Endothelial cell of umbilical vein (primary cell): ENCODE measurements around the gene DTD2. TPM values are rescaled to one million over a fixed set of nuclear protein-coding genes. Genes with fewer than 3 reads are reported as not detected.
A peak's percentile ranks its signal among the peaks of the same experiment; 100 is the strongest.

Source experiments
- BruUV-seq: library from RNA; stranded (reverse); fragments of 400-500 nt; replicated peaks from 2 replicates; lab custom pipeline; 2021; lab: Mats Ljungman, UMichigan
- CTCF ChIA-PET: fragments of 300-600, 350-600 bp; sonication (Branson Sonifier 250); formaldehyde crosslinking; loops from one replicate; lab custom pipeline; 2021; ENCODE audit warnings: antibody characterized with exemption, inconsistent platforms; lab: Charles Lee
- POLR2A ChIA-PET: fragments of 300-600, 350-600 bp; sonication (Branson Sonifier 250); formaldehyde crosslinking; loops from one replicate; lab custom pipeline; 2021; ENCODE audit warnings: antibody characterized with exemption, inconsistent platforms; lab: Charles Lee
- DNase-seq: peaks from one replicate; pipeline ENCODE4 v3.0.0-alpha.2; 2011; ENCODE audit warnings: low read depth, low spot score
- FAIRE-seq: peaks from 2 replicates; lab custom pipeline; 2011; peaks lifted over from hg19 to GRCh38; lab: Jason Lieb, UNC
- H2AFZ ChIP-seq: 2 replicates; pipeline ENCODE4 v1.6.0; 2012; ENCODE audit warnings: low read depth, low read length, control low read depth, inconsistent platforms
- H3K27ac ChIP-seq: 2 replicates; pipeline ENCODE4 v1.5.1; 2011; ENCODE audit warnings: low read depth, mild to moderate bottlenecking, control low read depth, low read length, moderate library complexity; ENCODE audit not compliant: insufficient read depth
- H3K27me3 ChIP-seq, 2 experiments: 2 replicates each; pipeline versions ENCODE4 v1.6.0 to v1.6.1; 2011; ENCODE audit warnings: low read length in 2 of 2, mixed read lengths in 1 of 2; ENCODE audit not compliant: control insufficient read depth in 2 of 2, insufficient read depth in 2 of 2
- H3K36me3 ChIP-seq, 2 experiments: 2 replicates in 1 of 2; 3 replicates in 1 of 2; pipeline ENCODE4 v1.5.1; 2011; ENCODE audit warnings: low read length in 2 of 2, mild to moderate bottlenecking in 1 of 2, moderate library complexity in 1 of 2; ENCODE audit not compliant: control insufficient read depth in 2 of 2, insufficient read depth in 2 of 2; ENCODE audit errors: extremely low read depth in 1 of 2
- H3K4me1 ChIP-seq: 3 replicates; pipeline ENCODE4 v1.5.1; 2011; ENCODE audit warnings: mild to moderate bottlenecking, low read length; ENCODE audit not compliant: control insufficient read depth, insufficient read depth; ENCODE audit errors: extremely low read depth
- H3K4me2 ChIP-seq: 2 replicates; pipeline ENCODE4 v1.6.1; 2011; ENCODE audit warnings: low read length, control low read depth, mixed read lengths; ENCODE audit not compliant: insufficient read depth
- H3K4me3 ChIP-seq, 3 experiments: fragments of 200-600 bp in 1 of 3; sonication (generic), shearing (Covaris generic) in 1 of 3; replicated peaks in 1 of 3; 2 replicates each; pipeline ENCODE4 v1.5.1; 2011 to 2016; ENCODE audit warnings: control low read depth in 3 of 3, low read length in 3 of 3, mild to moderate bottlenecking in 2 of 3, inconsistent platforms in 1 of 3, low read depth in 1 of 3, moderate library complexity in 1 of 3; ENCODE audit not compliant: insufficient read depth in 1 of 3
- H3K79me2 ChIP-seq: 2 replicates; pipeline ENCODE4 v1.6.0; 2012; ENCODE audit warnings: low read length, inconsistent platforms; ENCODE audit not compliant: control insufficient read depth, insufficient read depth
- H3K9ac ChIP-seq: replicated peaks from 2 replicates; pipeline ENCODE3; 2011; ENCODE audit warnings: low read length, control low read depth; ENCODE audit not compliant: insufficient read depth; ENCODE audit errors: extremely low read depth
- H3K9me1 ChIP-seq: replicated peaks from 3 replicates; pipeline ENCODE4 v1.6.0; 2011; ENCODE audit warnings: mild to moderate bottlenecking, low read length; ENCODE audit not compliant: control insufficient read depth, insufficient read depth; ENCODE audit errors: extremely low read depth
- H3K9me3 ChIP-seq: replicated peaks from 2 replicates; pipeline ENCODE4 v1.5.1; 2012; ENCODE audit warnings: low read length, inconsistent platforms; ENCODE audit not compliant: control insufficient read depth, insufficient read depth
- H4K20me1 ChIP-seq: replicated peaks from 2 replicates; pipeline ENCODE3; 2011; ENCODE audit warnings: mild to moderate bottlenecking, low read length; ENCODE audit not compliant: control insufficient read depth, insufficient read depth; ENCODE audit errors: extremely low read depth
- CTCF ChIP-seq, 2 donors: IDR thresholded peaks; 1 replicate in 1 of 2; 2 replicates in 1 of 2; pipeline ENCODE4 v1.5.1; 2011; ENCODE audit warnings: low read length in 2 of 2, mild to moderate bottlenecking in 2 of 2, moderate library complexity in 2 of 2, control low read depth in 1 of 2, inconsistent platforms in 1 of 2, low read depth in 1 of 2; ENCODE audit not compliant: insufficient read depth in 1 of 2; ENCODE audit errors: extremely low read depth in 1 of 2
- EZH2 ChIP-seq: IDR thresholded peaks from 2 replicates; pipeline ENCODE4 v1.6.1; 2012; ENCODE audit warnings: borderline replicate concordance, low read depth, mild to moderate bottlenecking, moderate library complexity, low read length, inconsistent platforms; ENCODE audit not compliant: severe bottlenecking
- FOS ChIP-seq: IDR thresholded peaks from 2 replicates; pipeline ENCODE4 v1.6.1; 2011; ENCODE audit warnings: mild to moderate bottlenecking, low read length, moderate library complexity, borderline replicate concordance; ENCODE audit not compliant: insufficient read depth
- GATA2 ChIP-seq: IDR thresholded peaks from 2 replicates; pipeline ENCODE4 v1.7.0; 2011; ENCODE audit warnings: low read depth, mild to moderate bottlenecking, moderate library complexity, mixed read lengths, low read length; ENCODE audit not compliant: insufficient read length, insufficient read depth
- JUN ChIP-seq: IDR thresholded peaks from 2 replicates; pipeline ENCODE4 v1.6.1; 2011; ENCODE audit warnings: borderline replicate concordance, low read depth; ENCODE audit not compliant: insufficient read length, insufficient read depth
- MAX ChIP-seq: IDR thresholded peaks from 2 replicates; pipeline ENCODE4 v1.6.1; 2011; ENCODE audit not compliant: insufficient read depth, insufficient read length
- MYC ChIP-seq: IDR thresholded peaks from one replicate; pipeline ENCODE4 v1.6.1; 2011; ENCODE audit warnings: mild to moderate bottlenecking, low read depth, low read length
- POLR2A ChIP-seq: IDR thresholded peaks from 2 replicates; pipeline ENCODE4 v1.6.1; 2012; ENCODE audit warnings: low read depth, mild to moderate bottlenecking, control low read depth, low read length
- POLR2AphosphoS5 ChIP-seq: IDR thresholded peaks from 2 replicates; pipeline ENCODE4 v1.6.1; 2012; ENCODE audit warnings: low read depth, mild to moderate bottlenecking, control low read depth, low read length, moderate library complexity; ENCODE audit not compliant: insufficient read depth
- dilution Hi-C: fragments of 300-500 bp; cut with MboI; formaldehyde crosslinking; loops from one replicate; pipeline ENCODE4 v1.15.0; 2019; ENCODE audit warnings: low sequenced_read_pairs; ENCODE audit not compliant: extremely low pct_ligation_motif_present
- intact Hi-C: fragments of 100-400 bp; cut with micrococcal nuclease; formaldehyde crosslinking; loops from one replicate; pipeline ENCODE4 v1.10.0; 2022
- polyA plus RNA-seq, 4 experiments: library from polyadenylated mRNA; depleted of rRNA in 3 of 4; stranded (reverse) in 3 of 4; unstranded in 1 of 4; fragments of >200 nt; gene quantifications; 2 replicates each; pipeline versions ENCODE4 v1.2.1 to v1.2.3, GENCODE V29; 2011 to 2012; ENCODE audit warnings: missing spikeins in 1 of 4
- total RNA-seq: library from RNA; stranded (reverse); gene quantifications from 2 replicates; pipeline ENCODE4 v1.2.3, GENCODE V29; 2021

DTD2 gene
- total and polyA plus RNA-seq, 2 donors (not counting 3 experiments of a cell fraction or from before 2014, with no cell fraction given), result 9.2 to 14.4 TPM

- H2AFZ ChIP-seq, result peak overlapping the region; percentile 6
- peak overlapping the region in 1 of 3 experiments; percentile 24 for H3K4me3 ChIP-seq
- no peak for TF ChIP-seq FOS
- no peak for TF ChIP-seq MAX
- no peak for TF ChIP-seq EZH2
- no peak for TF ChIP-seq CTCF (IDR thresholded peaks at IDR 0.05; ENCODE audit: extremely low read depth in 1 of 2, insufficient read depth in 1 of 2, low read depth in 1 of 2, low read length in 2 of 2)
- TF ChIP-seq GATA2, result no peak
- TF ChIP-seq MYC, result no peak
- TF ChIP-seq POLR2A, result no peak
- TF ChIP-seq JUN, result no peak
- TF ChIP-seq POLR2AphosphoS5, result no peak
- H3K36me3 ChIP-seq, result peaks cover 0 to 1% of the 10 kb centered on the region in 2 experiments
- no peaks in the 10 kb centered on the region for H3K27me3 ChIP-seq
- dilution Hi-C loops (no loop called here), intact Hi-C loops (loop anchor here (1.0 to 5.0 kb wide), 6 partner anchors 38 to 797 kb away; partner anchors contain the start of genes HEATR5A, NUBPL, RNU6-7 and RNU6-8)
- no peaks in the 10 kb centered on the region for H3K9me1 ChIP-seq
- DNase-seq (no peak), FAIRE-seq (no peak)
- H4K20me1 ChIP-seq, result no peaks in the 10 kb centered on the region
- peaks cover 2% of the 10 kb centered on the region for H3K4me1 ChIP-seq
- ChIA-PET CTCF (interaction anchor here (0.6 to 1.6 kb wide), 6 partner anchors 10 to 797 kb away, joined by 3 to 7 read pairs (median 4); partner anchors contain the start of gene ARHGAP5), POLR2A (interaction anchor here (1.3 kb wide), 1 partner anchor 37 kb away, joined by 15 read pairs; the partner anchor contains the start of gene HEATR5A)
- H3K27ac ChIP-seq, result no peak overlapping the region
- peak overlapping the region; percentile 76 for H3K9ac ChIP-seq
- no TSS peak for BruUV-seq
- peaks cover 3% of the 10 kb centered on the region for H3K79me2 ChIP-seq
- no peaks in the 10 kb centered on the region for H3K9me3 ChIP-seq
- peak overlapping the region; percentile 75 for H3K4me2 ChIP-seq
Observed at GRCh38 chr14:31457665-31458659, 656 bp upstream of the DTD2 start.
